CD14-positive monocyte (primary cell): ENCODE measurements around the gene LRBA. TPM values are rescaled to one million over a fixed set of nuclear protein-coding genes. Genes with fewer than 3 reads are reported as not detected.

Experiments used
- DNase-seq, 3 donors: peaks; one replicate each; pipeline ENCODE4 v3.0.0-alpha.2; 2011 to 2022
- H2AFZ ChIP-seq: 2 replicates; pipeline ENCODE4 v1.6.0; 2012; ENCODE audit warnings: mild to moderate bottlenecking, low read depth, low read length, inconsistent platforms; ENCODE audit not compliant: insufficient read depth, poor library complexity, severe bottlenecking
- H3K27ac ChIP-seq, 2 donors: 1 replicate in 1 of 2; 2 replicates in 1 of 2; pipeline ENCODE4 v1.5.1; 2012 to 2013; ENCODE audit warnings: low read length in 2 of 2, control low read depth in 1 of 2, inconsistent platforms in 1 of 2, low read depth in 1 of 2, mild to moderate bottlenecking in 1 of 2
- H3K27me3 ChIP-seq, 2 donors: one replicate each; pipeline versions ENCODE4 v1.6.0 to v1.6.1; 2011 to 2013; ENCODE audit warnings: low read length in 2 of 2; ENCODE audit not compliant: control insufficient read depth in 2 of 2, insufficient read depth in 2 of 2
- H3K36me3 ChIP-seq, 2 donors: replicated peaks in 1 of 2; 1 replicate in 1 of 2; 2 replicates in 1 of 2; pipeline versions ENCODE4 v1.5.1 to v1.6.1; 2012 to 2013; ENCODE audit warnings: low read length in 2 of 2, control low read depth in 1 of 2, inconsistent platforms in 1 of 2, mild to moderate bottlenecking in 1 of 2; ENCODE audit not compliant: insufficient read depth in 2 of 2, control insufficient read depth in 1 of 2
- H3K4me1 ChIP-seq, 2 donors: 1 replicate in 1 of 2; 2 replicates in 1 of 2; pipeline versions ENCODE4 v1.5.1 to v1.6.1; 2012 to 2013; ENCODE audit warnings: low read length in 2 of 2, control low read depth in 1 of 2, inconsistent platforms in 1 of 2, mild to moderate bottlenecking in 1 of 2, moderate library complexity in 1 of 2; ENCODE audit not compliant: insufficient read depth in 2 of 2, control insufficient read depth in 1 of 2
- H3K4me2 ChIP-seq: replicated peaks from 2 replicates; pipeline ENCODE3; 2012; ENCODE audit warnings: low read length, moderate library complexity, mild to moderate bottlenecking; ENCODE audit not compliant: poor library complexity, severe bottlenecking; ENCODE audit errors: extremely low read depth
- H3K4me3 ChIP-seq, 3 experiments: fragments of 200-600 bp in 1 of 3; sonication (generic) in 1 of 3; replicated peaks in 1 of 3; 1 replicate in 2 of 3; 2 replicates in 1 of 3; pipeline ENCODE4 v1.5.1; 2011 to 2013; ENCODE audit warnings: low read length in 3 of 3, mild to moderate bottlenecking in 3 of 3, control low read depth in 2 of 3, low read depth in 2 of 3, inconsistent platforms in 1 of 3, moderate library complexity in 1 of 3
- H3K79me2 ChIP-seq: 2 replicates; pipeline ENCODE4 v1.6.0; 2012; ENCODE audit warnings: mild to moderate bottlenecking, control low read depth, inconsistent platforms, low read length, moderate library complexity; ENCODE audit not compliant: insufficient read depth
- H3K9ac ChIP-seq: 2 replicates; pipeline ENCODE4 v1.6.0; 2017; ENCODE audit warnings: low read length, mild to moderate bottlenecking; ENCODE audit not compliant: insufficient read depth, poor library complexity, severe bottlenecking
- H3K9me3 ChIP-seq, 2 donors: replicated peaks in 1 of 2; 1 replicate in 1 of 2; 2 replicates in 1 of 2; pipeline versions ENCODE4 v1.5.1 to v1.6.1; 2012 to 2013; ENCODE audit warnings: low read length in 2 of 2, control low read depth in 1 of 2; ENCODE audit not compliant: control insufficient read depth in 1 of 2, insufficient read depth in 1 of 2
- H4K20me1 ChIP-seq: 2 replicates; pipeline ENCODE4 v1.6.0; 2012; ENCODE audit warnings: mild to moderate bottlenecking, low read length, control low read depth, moderate library complexity; ENCODE audit not compliant: insufficient read depth
- H3K27ac Mint-ChIP-seq, 7 donors: one replicate each; pipeline ENCODE4 v1.8.0; 2020; ENCODE audit warnings: mild to moderate bottlenecking in 7 of 7, mixed read lengths in 7 of 7, moderate library complexity in 6 of 7, inconsistent platforms in 2 of 7
- H3K27me3 Mint-ChIP-seq, 3 donors: one replicate each; pipeline ENCODE4 v1.8.0; 2021 to 2022; ENCODE audit warnings: low read depth in 3 of 3, mild to moderate bottlenecking in 3 of 3, mixed read lengths in 3 of 3, moderate library complexity in 3 of 3, inconsistent platforms in 1 of 3
- H3K36me3 Mint-ChIP-seq, 2 donors: one replicate each; pipeline ENCODE4 v1.8.0; 2020; ENCODE audit warnings: mixed read lengths in 2 of 2, inconsistent platforms in 1 of 2, mild to moderate bottlenecking in 1 of 2
- H3K4me1 Mint-ChIP-seq: one replicate; pipeline ENCODE4 v1.8.0; 2020; ENCODE audit warnings: mild to moderate bottlenecking, mixed read lengths
- H3K4me3 Mint-ChIP-seq, 2 donors: one replicate each; pipeline ENCODE4 v1.8.0; 2020; ENCODE audit warnings: mild to moderate bottlenecking in 2 of 2, mixed read lengths in 2 of 2, moderate library complexity in 1 of 2
- H3K9me3 Mint-ChIP-seq, 7 donors: one replicate each; pipeline ENCODE4 v1.8.0; 2020 to 2022; ENCODE audit warnings: mixed read lengths in 7 of 7, mild to moderate bottlenecking in 6 of 7, moderate library complexity in 6 of 7, inconsistent platforms in 2 of 7
- CTCF ChIP-seq: fragments of 200-600 bp; IDR thresholded peaks from one replicate; pipeline ENCODE4 v1.8.0; 2022; ENCODE audit warnings: antibody characterized with exemption, mild to moderate bottlenecking
- WGBS: methylation state at CpG from one replicate; pipeline ENCODE4 v1.1.5; 2013; ENCODE audit warnings: missing lambda C conversion rate; ENCODE audit not compliant: insufficient coverage; 5-methylcytosine and 5-hydroxymethylcytosine counted together
- intact Hi-C, 2 donors: fragments of 100-400 bp; cut with micrococcal nuclease; formaldehyde crosslinking; loops; one replicate each; pipeline versions ENCODE4 v1.15.0 to v1.15.1; 2023
- polyA plus RNA-seq, 3 donors: library from polyadenylated mRNA; depleted of rRNA in 1 of 3; unstranded in 2 of 3; stranded (reverse) in 1 of 3; fragments of 300-500 nt in 2 of 3; fragments of >200 nt in 1 of 3; fragmentation: Illumina TruSeq in 2 of 3; gene quantifications; 1 replicate in 2 of 3; 2 replicates in 1 of 3; pipeline ENCODE4 v1.2.3, GENCODE V29; 2012 to 2021

LRBA gene
- polyA plus RNA-seq, 3 donors, result 1.5 to 5.5 (median 4.4) TPM

GRCh38 chr4:150235317-150235716 is 779.8 kb downstream of the LRBA start:
- no peak for DNase-seq
- no peaks in the 10 kb centered on the region for H3K27me3 ChIP-seq
- no peak overlapping the region for H3K27ac Mint-ChIP-seq
- H3K27me3 Mint-ChIP-seq, result no peaks in the 10 kb centered on the region
- H3K9ac ChIP-seq, result no peak overlapping the region
- no peaks in the 10 kb centered on the region for H3K36me3 Mint-ChIP-seq
- H3K79me2 ChIP-seq, result no peaks in the 10 kb centered on the region
- no peak overlapping the region for H2AFZ ChIP-seq
- H4K20me1 ChIP-seq, result no peaks in the 10 kb centered on the region
- intact Hi-C loops, result no loop called here
- no peaks in the 10 kb centered on the region for H3K4me1 Mint-ChIP-seq
- H3K27ac ChIP-seq, result no peak overlapping the region
- no peaks in the 10 kb centered on the region for H3K4me1 ChIP-seq
- no peaks in the 10 kb centered on the region for H3K9me3 ChIP-seq
- H3K9me3 Mint-ChIP-seq, result peaks cover 0 to 4% (median 0%) of the 10 kb centered on the region in 7 donors
- H3K4me3 Mint-ChIP-seq, result no peak overlapping the region
- no peak overlapping the region for H3K4me3 ChIP-seq
- TF ChIP-seq CTCF, result no peak
- no peaks in the 10 kb centered on the region for H3K36me3 ChIP-seq
- H3K4me2 ChIP-seq, result no peak overlapping the region
- no CpG with 5 or more reads among the region's 5 CpGs for WGBS

GRCh38 chr4:150234246-150234645 is 780.8 kb downstream of the LRBA start:
- Histone ChIP-seq H3K27me3 (no peaks in the 10 kb centered on the region), H3K79me2 (no peaks in the 10 kb centered on the region), H3K4me1 (no peaks in the 10 kb centered on the region), H2AFZ (no peak overlapping the region), H3K9ac (no peak overlapping the region), H3K27ac (no peak overlapping the region), H3K36me3 (no peaks in the 10 kb centered on the region), H3K4me3 (no peak overlapping the region), H4K20me1 (no peaks in the 10 kb centered on the region), H3K9me3 (no peaks in the 10 kb centered on the region), H3K4me2 (no peak overlapping the region)
- intact Hi-C loops, result no loop called here
- H3K27me3 Mint-ChIP-seq, result no peaks in the 10 kb centered on the region
- no peaks in the 10 kb centered on the region for H3K4me1 Mint-ChIP-seq
- no CpG with 5 or more reads among the region's 5 CpGs for WGBS
- peaks cover 0 to 4% (median 0%) of the 10 kb centered on the region in 7 donors for H3K9me3 Mint-ChIP-seq
- H3K4me3 Mint-ChIP-seq, result no peak overlapping the region
- no peak overlapping the region for H3K27ac Mint-ChIP-seq
- no peak for DNase-seq
- no peaks in the 10 kb centered on the region for H3K36me3 Mint-ChIP-seq
- no peak for TF ChIP-seq CTCF
